Measurements from ENCODE around the gene SMKR1.
A peak's percentile ranks its signal among the peaks of the same experiment; 100 is the strongest.
"Not testable (repeated sequence)": the region's sequence is repeated elsewhere in the genome, so short reads cannot be mapped to it uniquely, and the experiment has no call there.

The SMKR1 gene

DNA sequence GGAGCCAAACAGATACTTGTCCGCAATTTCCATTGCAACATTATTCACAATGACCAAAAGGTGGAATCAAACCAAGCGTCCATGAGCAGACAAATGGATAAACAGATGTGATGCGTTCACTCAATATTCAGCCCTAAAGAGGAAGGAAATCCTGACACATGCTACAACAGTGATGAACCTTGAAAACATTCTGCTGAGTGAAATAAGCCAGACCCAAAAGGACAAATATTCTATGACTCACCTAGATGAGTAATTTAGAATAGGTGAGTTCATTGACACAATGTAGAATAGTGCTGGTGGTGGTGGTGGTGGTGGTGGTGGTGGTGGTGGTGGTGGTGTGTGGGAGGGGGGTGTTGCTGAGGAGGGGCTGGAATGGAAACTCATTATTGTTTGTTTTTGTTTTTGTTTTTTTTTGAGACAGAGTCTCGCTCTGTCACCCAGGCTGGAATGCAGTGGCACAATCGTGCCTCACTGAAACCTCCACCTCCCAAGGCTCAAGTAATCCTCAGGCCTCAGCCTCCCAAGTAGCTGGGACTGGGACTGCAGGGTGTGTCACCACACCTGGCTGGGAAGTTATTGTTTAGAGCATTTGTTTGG, 28.6 kb downstream of the SMKR1 start:
- DNase-seq: no peak

DNA sequence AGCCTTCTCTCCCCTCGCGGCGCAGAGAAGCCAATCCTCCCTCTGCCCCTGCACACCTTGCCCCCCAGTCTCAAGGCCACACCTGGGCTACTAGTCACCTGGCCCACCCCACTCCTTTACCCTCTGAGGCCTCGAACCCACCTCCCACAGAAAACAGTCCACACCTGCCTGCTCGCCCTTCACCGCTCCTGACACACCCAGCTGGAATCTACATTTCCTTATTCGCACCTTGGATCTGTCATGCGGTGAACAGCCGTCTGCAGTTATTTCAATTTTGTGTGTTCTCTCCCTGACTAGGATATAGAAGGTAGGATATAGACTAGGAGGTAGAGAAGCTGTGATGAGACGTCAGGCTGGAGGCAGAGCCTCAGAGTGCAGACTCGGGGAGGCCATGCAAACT, 29.4 kb downstream of the SMKR1 start:
- DNase-seq: no peak

DNA sequence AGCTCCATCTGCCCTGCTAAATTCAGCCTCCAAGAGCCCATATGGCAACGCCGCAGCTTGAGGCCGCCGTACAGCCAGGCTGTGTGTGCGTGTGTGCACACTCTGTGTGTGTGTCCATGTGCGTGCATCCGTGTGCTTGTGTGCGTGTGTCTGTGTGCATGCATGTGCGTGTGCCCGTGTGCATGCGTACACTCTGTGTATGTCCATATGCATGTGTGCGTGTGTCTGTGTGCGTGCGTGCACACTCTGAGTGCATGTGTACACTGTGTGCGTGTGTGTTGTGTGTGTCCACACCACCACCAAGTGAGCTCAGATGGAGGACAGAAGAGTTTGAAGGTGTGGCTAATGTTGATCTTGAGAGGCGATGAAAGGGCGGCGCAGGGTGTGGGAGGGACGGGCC, 30.0 kb downstream of the SMKR1 start:
- no peak for DNase-seq

DNA sequence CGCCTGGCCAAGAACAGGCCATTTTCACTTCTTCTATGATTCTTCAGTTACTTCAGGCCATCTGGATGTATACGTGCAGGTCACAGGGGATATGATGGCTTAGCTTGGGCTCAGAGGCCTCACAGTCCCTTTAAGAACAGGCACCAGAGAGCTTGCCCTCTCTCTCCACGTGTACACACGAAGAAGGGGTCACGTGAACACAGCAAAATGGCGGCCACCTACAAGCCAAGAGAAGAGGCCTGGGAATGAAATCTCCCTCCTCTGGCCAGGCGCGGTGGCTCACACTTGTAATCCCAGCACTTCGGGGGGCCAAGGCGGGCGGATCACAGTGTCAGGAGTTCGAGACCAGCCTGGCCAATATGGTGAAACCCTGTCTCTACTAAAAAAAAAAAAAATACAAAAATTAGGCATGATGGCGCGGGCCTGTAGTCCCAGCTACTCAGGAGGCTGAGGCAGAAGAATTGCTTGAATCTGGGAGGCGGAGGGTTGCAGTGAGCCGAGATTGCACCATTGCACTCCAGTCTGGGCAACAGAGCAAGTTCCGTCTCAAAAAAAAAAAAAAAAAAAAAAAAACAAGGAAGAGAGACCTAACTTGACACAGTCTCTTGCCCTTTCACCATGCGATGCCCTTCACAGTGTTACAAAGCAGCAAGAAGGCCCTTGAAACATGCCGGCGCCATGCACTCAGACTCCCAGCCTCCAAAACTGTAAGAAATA, 32.4 kb downstream of the SMKR1 start:
- not testable (repeated sequence) for DNase-seq

DNA sequence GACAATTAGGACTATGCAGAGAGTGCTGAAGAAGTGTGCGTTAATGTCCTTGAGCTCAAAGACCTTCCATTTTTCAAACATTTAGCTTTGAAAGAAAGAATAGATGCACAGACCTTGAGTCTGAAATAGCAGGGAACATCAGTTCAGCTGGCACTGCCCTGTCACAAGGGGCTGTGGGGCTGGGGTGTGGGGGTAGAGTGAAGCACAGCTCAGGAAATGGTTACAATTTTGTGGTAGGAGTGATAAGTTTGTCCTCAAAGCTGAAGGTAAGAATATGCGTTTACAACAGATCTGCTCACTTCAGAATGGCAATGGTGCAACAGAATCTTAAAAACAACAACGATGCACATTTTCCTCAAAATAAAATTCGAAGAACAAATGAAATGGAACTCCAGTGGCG, 33.6 kb downstream of the SMKR1 start:
- DNase-seq: no peak

DNA sequence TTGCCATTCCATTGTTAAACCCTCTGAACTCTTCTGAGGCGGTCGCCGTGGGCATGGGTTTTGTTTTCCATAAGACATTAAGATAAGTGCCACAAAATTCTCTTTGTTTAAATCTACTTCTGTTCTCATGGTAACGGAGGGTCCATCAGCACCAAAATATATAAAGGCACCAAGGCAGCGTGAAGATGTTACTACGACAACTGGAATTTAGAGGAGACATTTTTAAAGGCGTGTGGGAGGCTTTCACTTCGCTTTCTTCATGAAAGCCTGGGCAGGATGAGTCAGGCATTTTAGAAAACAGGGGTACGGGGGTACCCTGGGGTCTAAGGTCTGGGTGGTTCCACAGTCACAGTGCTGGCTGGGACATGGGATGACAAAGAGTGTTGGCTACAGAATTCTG, 34.0 kb downstream of the SMKR1 start:
- DNase-seq: no peak

DNA sequence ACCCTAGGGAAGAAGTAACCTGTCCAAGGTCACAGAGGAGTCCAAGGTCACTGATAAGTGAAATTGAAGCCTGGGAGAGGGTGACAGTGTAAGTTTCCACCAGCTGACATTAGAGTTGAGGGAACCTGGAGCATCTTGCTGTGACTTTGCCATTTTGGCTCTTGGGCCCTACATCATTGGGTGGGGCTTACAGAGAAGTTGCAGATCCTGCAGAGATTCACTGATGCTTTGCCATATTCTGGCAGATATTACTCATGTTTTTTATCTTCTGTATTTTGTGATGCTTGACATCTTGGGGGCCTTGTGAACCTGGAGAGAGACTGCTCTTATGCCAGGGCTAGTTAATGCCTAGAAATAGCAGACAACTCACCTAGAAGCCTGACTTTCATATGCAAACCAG, 36.5 kb downstream of the SMKR1 start:
- no peak for DNase-seq

DNA sequence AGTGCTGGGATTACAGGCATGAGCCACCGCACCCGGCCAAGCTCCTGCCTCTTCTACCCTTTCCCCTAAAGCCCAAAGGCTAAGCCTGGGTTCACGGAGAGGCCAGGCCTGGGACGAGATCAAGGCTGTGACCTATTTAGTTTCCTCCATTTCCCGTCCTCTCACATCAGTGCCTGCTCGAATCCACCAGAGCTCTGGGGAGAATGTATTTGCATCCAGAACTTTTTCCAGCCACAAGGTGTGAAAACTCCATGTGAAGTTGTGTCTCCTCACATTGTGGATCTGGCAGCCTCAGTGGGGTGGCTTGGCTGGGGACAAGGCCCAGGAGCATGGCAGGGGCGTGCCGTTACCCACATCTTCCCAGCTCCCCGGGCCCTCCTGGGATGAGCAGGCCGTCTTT, 38.0 kb downstream of the SMKR1 start:
- no peak for DNase-seq

DNA sequence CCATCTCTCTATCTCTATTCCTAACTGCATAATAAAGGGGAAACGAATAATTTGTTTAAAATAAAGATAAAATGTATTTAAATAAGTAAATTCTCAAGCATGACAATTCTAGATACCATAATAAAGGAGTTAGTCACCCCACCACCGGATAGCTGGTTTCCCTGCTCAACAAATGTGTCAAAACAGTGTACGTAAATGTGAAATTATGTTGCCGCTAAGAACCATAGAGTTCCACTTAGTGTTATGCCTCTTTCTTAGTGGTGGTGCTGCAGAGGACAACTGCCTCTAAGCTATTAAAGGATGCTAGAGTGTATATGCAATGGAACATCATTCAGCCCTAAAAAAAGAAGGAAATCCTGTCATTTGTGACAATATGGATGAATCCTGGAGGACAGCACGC, 42.4 kb downstream of the SMKR1 start:
- no peak for DNase-seq

DNA sequence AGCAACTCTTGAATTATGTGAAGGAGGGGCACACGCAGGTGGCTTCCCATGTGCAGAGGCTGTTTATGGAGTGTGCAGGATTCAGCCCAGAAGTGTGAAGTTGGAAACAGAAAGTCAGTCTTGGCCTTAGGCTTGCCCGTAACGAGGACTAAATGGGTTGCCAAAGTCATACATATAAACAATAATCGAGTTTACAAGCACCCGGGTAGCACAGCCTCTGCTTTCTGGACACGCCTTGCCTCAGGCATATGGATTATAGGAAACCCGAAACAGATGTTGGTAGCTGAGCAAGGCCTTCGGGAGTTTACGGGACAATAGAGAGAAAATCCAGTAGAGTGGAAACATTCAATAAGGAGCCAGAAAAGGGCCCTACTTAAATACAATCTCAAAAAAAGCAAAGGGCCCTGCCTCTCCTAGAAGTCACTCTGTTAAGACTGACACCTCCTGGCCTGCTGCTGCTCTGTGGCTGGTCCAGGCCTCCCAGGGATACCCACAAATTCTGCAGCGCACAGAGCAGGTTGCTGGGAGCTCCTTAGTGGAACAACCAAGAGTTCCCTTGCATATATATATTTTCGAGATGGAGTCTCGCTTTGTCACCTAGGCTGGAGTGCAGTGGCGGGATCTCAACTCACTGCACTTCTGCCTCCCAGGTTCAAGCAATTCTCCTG, 48.5 kb downstream of the SMKR1 start:
- no peak for DNase-seq

DNA sequence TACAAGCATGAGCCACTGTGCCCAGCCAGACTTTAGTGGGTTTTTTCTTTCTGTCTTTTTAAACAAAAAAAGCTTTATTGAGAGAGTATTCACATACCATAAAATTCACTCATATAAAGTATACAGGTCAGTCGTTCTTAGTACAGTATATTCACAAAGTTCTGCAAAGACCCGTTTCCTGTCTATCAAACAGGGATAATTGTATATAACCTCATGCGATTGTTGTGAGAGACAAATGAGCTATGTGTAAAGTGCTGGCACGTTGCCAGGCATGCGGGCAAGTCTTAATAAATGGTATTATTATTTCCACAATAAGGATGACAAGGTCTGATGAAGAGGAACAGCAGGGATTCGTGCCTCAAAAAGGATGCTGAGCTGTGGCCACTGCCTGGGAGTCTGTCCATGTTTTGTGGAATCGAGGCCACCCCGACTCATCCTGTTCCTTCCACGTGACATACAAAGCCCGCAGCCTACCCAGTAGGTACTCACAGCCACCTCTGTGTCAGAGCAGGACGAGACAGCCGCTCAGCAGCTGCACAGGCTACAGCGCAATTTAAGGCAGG, 51.6 kb downstream of the SMKR1 start:
- DNase-seq: peak; percentile 34

DNA sequence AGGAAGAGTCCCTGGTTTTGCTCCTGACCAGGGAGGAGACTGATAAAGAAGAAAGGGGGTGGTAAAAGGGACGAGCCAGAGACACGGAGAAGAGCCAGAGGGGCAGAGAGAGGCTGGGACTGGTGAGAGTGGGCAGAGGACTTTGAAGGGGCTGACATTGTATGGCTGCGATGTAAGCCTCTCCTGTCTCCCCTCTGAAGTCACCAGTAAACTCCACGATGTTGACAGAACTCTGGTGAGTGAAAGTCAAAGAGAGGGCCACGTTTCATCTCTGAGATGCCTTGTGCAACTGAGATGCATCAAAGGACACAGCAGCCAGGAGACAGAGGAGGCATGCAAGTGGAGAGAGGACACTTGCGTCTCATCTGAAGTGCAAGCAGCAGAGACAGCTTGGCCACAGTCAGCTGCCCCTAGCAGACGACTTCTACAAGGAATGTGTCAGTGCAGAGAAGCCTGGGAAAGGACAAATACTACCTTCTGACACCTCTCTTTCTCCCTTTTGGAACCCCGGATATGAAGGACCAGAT, 54.3 kb downstream of the SMKR1 start:
- no peak for DNase-seq

DNA sequence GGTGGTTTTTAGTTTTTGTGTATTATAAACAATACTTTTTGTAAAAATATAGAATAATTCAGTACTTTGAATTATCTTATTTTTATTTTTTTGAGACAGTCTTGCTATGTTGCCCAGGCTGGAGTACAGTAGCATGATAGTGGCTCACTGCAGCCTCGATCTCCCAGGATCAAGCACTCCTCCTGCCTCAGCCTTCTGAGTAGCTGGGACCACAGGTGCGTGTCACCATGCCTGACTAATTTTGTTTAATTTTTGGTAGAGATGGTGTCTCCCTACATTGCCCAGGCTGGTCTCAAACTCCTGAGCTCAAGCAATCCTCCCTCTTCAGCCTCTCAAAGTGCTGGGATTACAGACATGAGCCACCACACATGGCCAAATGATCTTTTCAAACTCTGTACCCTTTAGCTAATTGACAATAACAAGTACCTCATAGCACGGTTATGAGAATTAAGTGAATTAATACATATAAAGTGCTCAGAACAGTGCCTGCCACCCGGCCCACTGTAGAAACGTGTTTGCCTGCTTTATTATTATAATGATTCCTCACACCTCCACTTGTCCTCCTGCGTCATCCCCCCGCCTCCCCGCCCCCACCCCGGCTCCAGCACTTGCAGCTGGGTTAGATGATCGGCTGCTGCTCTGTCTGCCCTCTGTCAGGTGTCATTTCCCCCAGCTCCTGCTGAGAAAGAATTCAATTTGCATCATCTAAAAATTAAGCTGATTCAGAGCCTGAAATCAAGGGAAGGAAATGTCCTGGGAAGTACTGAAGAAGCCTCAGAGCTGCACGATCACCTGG, 55.6 kb downstream of the SMKR1 start:
- no peak for DNase-seq

DNA sequence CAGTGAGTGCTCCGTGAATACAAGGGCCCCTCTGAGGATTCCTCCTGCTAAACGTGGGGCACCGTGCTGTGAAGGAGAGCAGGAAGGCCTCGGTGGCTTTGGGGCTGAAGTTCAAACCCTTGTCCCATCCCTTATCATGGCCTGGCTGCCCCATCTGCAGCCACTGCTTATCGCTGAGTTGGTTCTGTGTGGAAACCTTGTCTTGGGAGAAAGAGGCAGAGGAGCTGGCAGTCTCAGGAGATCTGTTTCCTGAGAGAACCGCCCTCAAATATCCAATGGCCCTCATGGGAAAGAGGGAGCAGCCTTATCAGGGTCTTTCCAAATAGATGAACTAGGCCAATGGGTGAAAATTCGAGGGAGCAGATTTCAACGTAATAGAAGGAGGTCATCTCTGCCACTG, 57.2 kb downstream of the SMKR1 start:
- DNase-seq: no peak

DNA sequence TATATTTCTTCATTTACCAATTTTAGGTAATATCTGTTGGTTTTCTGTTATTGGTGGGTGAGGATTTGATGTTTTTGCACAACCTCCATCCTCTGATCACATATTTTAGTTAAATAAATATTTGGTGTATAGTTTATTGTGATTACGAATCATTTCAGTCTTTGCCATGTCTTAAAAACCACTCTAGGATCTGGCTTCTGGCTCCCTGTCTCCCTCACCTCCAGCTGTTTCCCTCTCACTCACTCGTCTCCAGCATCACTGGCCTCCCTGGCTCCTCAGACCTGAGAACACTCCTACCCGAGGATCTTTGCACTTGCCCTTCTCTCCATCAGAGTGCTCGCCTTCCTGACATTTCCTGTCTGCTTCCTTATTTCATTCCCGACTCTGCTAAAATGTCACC, 58.5 kb downstream of the SMKR1 start:
- DNase-seq: no peak

DNA sequence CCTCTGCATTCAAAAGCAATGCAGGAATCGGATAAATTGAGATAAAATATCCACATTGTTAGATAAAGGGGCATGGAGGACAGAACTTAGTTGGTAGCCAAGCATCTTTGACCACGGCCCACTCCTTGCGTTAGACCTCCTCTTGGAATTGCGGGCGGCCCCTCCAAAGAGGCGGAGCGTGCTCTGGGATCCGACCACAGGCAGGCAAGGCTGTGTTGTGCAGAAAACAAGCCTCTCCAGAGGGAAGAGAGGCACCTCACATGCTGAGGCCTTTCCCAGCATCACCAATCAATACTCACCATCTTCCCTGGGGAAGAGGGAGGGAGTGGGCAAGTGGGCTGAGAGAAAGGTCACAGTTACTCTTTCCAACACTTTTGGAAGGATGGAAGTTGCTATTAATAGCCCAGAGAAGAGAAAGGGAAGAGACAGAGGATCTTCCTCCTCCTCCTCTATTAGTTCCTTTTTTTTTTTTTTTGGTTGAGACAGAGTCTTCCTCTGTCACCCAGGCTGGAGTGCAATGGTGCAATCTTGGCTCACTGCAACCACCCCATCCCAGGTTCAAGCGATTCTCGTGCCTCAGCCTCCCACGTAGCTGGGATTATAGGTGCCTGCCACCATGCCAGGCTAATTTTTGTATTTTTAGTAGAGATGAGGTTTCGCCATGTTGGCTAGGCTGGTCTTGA, 59.5 kb downstream of the SMKR1 start:
- DNase-seq: no peak
